ENCODE data around the gene DRAP1.

The DRAP1 gene

GRCh38 chr11:65873318-65874156 lies 45.7 kb upstream of the DRAP1 start:
- peaks cover 0 to 32% (median 24%) of the 10 kb centered on the region in 11 experiments; a peak in 17 of 22 replicates for H4K20me1 ChIP-seq
- peak overlapping the region; percentile 88 to 100 (median 98) for H3K4me2 ChIP-seq
- TF ChIP-seq Cebpa-rat (IDR thresholded peaks at IDR 0.05), result no peak
- peaks cover 0 to under 1% (median 0%) of the 10 kb centered on the region in 11 experiments; a peak in 1 of 22 replicates for H3K36me3 ChIP-seq
- H3K4me3 ChIP-seq, result peak overlapping the region; percentile 51 to 72 (median 58)
- H3K9ac ChIP-seq, result peak overlapping the region; percentile 52 to 80 (median 74)
- no peaks in the 10 kb centered on the region for H3K9me3 ChIP-seq (replicated peaks in 1 of 11)
- peaks cover 46 to 71% (median 58%) of the 10 kb centered on the region in 10 experiments for H3K4me1 ChIP-seq
- H3K27me3 ChIP-seq, result peaks cover 0 to 33% (median 21%) of the 10 kb centered on the region in 11 experiments; a peak in 19 of 22 replicates
- H3K27ac ChIP-seq, result peak overlapping the region; percentile 36 to 72 (median 56); a peak in 20 of 22 replicates

DNA sequence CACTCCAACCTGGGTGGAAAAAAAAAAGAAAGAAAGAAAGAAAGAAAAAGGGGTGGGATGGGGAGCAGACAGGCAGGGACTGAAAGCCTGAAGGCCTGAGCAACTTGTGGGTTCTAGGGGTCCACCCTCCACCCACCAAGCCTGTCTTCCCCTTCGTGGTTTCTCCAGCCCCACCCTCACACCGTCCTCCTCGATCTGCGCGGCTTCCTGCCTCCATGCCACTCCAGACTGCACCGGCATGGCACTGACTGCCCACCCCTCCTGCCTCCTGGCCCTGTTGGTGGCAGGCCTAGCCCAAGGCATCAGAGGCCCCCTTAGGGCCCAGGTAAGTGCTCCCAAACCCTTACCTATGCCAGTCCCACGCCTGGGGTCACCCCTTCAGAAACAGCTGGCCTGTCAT lies 39.6 kb upstream of the DRAP1 start, which contains the start of gene CTSW:
Gene CTSW, plus strand, starts transcription at position 221 of the 400 bp plus-strand sequence. Its CDS starts 18 bp downstream, at position 239.
- peaks cover 32 to 68% (median 52%) of the 10 kb centered on the region in 10 experiments for H3K4me1 ChIP-seq
- H4K20me1 ChIP-seq, result peaks cover 0 to 29% (median 12%) of the 10 kb centered on the region in 11 experiments; a peak in 12 of 22 replicates
- no peak for TF ChIP-seq Cebpa-rat (IDR thresholded peaks at IDR 0.05)
- peak within 1 kb of the TSS in 9 of 11 experiments; percentile 4 to 57 (median 38); a peak in 10 of 22 replicates for H3K9ac ChIP-seq
- peak within 1 kb of the TSS in 8 of 11 experiments; percentile 2 to 58 (median 42); a peak in 10 of 22 replicates for H3K27ac ChIP-seq
- no peaks in the 10 kb centered on the region for H3K27me3 ChIP-seq
- H3K9me3 ChIP-seq (replicated peaks in 1 of 11), result no peaks in the 10 kb centered on the region
- peak within 1 kb of the TSS in 3 of 10 experiments; percentile 25 to 47 (median 36); a peak in 2 of 20 replicates for H3K4me3 ChIP-seq
- peak within 1 kb of the TSS; percentile 68 to 94 (median 88) for H3K4me2 ChIP-seq
- peaks cover 24 to 33% (median 26%) of the 10 kb centered on the region in 11 experiments for H3K36me3 ChIP-seq

DNA sequence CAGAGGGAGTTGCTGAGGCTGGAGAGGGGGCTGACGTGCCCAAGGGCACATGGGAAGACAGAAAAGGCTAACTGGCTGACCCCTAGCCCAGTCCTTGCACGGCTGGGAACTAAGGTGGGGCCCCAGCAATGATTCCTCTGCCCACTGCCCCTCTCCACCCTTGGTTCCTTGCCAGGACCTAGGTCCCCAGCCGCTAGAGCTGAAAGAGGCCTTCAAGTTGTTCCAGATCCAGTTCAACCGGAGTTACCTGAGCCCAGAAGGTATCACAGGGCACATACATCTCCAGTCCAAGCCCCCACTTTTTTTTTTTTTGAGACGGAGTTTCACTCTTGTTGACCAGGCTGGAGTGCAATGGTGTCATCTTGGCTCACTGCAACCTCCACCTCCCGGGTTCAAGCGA lies 39.2 kb upstream of the DRAP1 start:
- peaks cover 0 to 34% (median 15%) of the 10 kb centered on the region in 11 experiments; a peak in 15 of 22 replicates for H4K20me1 ChIP-seq
- H3K9ac ChIP-seq, result peak overlapping the region in 7 of 11 experiments; percentile 4 to 53 (median 15); a peak in 7 of 22 replicates
- peaks cover 26 to 37% (median 30%) of the 10 kb centered on the region in 11 experiments for H3K36me3 ChIP-seq
- peak overlapping the region in 3 of 10 experiments; percentile 25 to 47 (median 36); a peak in 2 of 20 replicates for H3K4me3 ChIP-seq
- TF ChIP-seq Cebpa-rat (IDR thresholded peaks at IDR 0.05), result no peak
- no peaks in the 10 kb centered on the region for H3K9me3 ChIP-seq (replicated peaks in 1 of 11)
- peak overlapping the region; percentile 55 to 94 (median 86) for H3K4me2 ChIP-seq
- H3K27ac ChIP-seq, result peak overlapping the region in 5 of 11 experiments; percentile 13 to 48 (median 41); a peak in 7 of 22 replicates
- peaks cover 36 to 72% (median 56%) of the 10 kb centered on the region in 10 experiments for H3K4me1 ChIP-seq
- H3K27me3 ChIP-seq, result no peaks in the 10 kb centered on the region

DNA sequence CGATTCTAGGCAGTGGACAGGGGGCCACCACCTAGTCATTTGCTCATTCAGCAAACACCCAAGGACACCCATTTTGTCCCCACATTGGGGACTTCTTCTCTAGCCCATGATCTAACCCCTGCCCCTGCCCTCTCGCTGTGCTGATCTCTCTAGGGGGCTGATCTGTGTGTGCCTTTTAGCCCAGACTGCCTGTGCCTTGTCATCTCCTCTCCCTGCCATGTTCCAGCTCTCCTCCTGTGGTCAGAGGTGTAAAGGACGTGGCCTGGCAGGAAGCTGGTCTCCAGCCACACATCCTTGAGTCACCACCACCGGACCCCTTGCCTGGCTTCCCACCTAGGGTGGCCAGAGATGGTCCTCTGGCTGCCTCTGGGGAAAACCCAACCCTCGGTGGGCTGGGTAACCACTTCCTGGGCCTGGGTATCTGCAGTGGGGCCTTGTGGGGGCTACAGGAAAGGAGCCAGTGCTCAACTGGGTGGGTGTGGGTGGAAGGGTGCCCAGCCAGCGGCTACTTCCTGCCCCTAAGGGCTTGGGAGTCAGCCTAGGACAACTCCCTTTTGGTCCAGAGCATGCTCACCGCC lies 38.3 kb upstream of the DRAP1 start:
- no peaks in the 10 kb centered on the region for H3K9me3 ChIP-seq (replicated peaks in 1 of 11)
- H3K27ac ChIP-seq, result peak overlapping the region in 8 of 11 experiments; percentile 2 to 58 (median 34); a peak in 13 of 22 replicates
- H3K4me1 ChIP-seq, result peaks cover 45 to 81% (median 65%) of the 10 kb centered on the region in 10 experiments
- no peak for TF ChIP-seq Cebpa-rat (IDR thresholded peaks at IDR 0.05)
- H3K27me3 ChIP-seq, result no peaks in the 10 kb centered on the region
- H3K9ac ChIP-seq, result peak overlapping the region in 9 of 11 experiments; percentile 6 to 57 (median 38); a peak in 12 of 22 replicates
- H4K20me1 ChIP-seq, result peaks cover 0 to 43% (median 22%) of the 10 kb centered on the region in 11 experiments; a peak in 15 of 22 replicates
- peak overlapping the region in 2 of 10 experiments; percentile 7 to 54; a peak in 1 of 20 replicates for H3K4me3 ChIP-seq
- peak overlapping the region; percentile 68 to 94 (median 88) for H3K4me2 ChIP-seq
- H3K36me3 ChIP-seq, result peaks cover 35 to 46% (median 39%) of the 10 kb centered on the region in 11 experiments

DNA sequence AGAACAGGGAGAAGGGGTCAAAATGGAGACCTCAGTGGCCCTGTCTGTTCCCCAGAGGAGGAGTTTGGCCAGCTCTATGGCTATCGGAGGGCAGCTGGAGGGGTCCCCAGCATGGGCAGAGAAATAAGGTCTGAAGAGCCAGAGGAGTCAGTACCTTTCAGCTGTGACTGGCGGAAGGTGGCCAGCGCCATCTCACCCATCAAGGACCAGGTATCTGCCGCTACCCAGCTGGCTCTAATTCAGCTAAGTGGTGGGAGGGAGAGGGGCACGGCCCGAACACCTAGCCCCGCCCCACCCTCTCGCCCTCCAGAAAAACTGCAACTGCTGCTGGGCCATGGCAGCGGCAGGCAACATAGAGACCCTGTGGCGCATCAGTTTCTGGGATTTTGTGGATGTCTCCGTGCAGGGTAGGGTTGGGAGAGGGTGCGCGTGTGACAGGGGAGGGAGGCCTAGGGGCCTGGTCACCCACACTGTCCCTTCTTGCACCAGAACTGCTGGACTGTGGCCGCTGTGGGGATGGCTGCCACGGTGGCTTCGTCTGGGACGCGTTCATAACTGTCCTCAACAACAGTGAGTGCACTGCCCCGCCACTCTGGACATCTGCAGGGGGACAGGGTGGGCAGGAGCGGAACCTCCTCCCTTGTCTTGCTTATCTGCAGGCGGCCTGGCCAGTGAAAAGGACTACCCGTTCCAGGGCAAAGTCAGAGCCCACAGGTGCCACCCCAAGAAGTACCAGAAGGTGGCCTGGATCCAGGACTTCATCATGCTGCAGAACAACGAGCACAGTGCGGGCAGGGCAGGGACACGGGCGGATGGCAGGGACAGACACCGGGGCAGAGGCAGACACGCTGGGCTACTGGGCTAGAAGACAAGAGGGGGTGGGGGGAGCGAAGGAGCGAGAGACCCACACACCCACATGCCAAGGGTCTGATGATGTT lies 36.8 kb upstream of the DRAP1 start:
- no peak for TF ChIP-seq Cebpa-rat (IDR thresholded peaks at IDR 0.05)
- Histone ChIP-seq H3K36me3 (peaks cover 45 to 60% (median 50%) of the 10 kb centered on the region in 11 experiments), H3K4me1 (peaks cover 59 to 84% (median 77%) of the 10 kb centered on the region in 10 experiments), H3K27ac (peak overlapping the region in 1 of 11 experiments; percentile 51; a peak in 2 of 22 replicates), H3K27me3 (no peaks in the 10 kb centered on the region), H3K9me3 (replicated peaks in 1 of 11) (no peaks in the 10 kb centered on the region), H3K4me2 (peak overlapping the region; percentile 68 to 94 (median 88); a peak in 20 of 22 replicates), H3K4me3 (no peak overlapping the region), H3K9ac (peak overlapping the region in 7 of 11 experiments; percentile 6 to 57 (median 49); a peak in 3 of 22 replicates), H4K20me1 (peaks cover 0 to 56% (median 28%) of the 10 kb centered on the region in 11 experiments; a peak in 15 of 22 replicates)

DNA sequence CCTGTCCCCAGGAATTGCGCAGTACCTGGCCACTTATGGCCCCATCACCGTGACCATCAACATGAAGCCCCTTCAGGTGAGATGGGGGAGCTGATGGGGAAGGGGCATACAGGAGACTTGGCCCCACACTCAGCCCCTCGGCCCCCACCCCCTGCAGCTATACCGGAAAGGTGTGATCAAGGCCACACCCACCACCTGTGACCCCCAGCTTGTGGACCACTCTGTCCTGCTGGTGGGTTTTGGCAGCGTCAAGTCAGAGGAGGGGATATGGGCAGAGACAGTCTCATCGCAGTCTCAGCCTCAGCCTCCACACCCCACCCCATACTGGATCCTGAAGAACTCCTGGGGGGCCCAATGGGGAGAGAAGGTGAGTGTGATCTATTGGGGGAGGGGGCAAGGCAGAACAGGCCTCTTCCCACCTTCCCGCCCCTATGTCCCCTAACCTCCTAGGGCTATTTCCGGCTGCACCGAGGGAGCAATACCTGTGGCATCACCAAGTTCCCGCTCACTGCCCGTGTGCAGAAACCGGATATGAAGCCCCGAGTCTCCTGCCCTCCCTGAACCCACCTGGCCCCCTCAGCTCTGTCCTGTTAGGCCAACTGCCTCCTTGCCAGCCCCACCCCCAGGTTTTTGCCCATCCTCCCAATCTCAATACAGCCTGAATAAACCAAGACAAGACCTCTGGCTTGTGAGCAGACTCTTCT lies 36.0 kb upstream of the DRAP1 start:
- 0 out of 22 replicates have a peak overlapping the region, but pooled peaks of 1 of the 11 experiments have one; percentile 1 for H3K9ac ChIP-seq
- H3K4me3 ChIP-seq, result no peak overlapping the region
- TF ChIP-seq Cebpa-rat (IDR thresholded peaks at IDR 0.05), result no peak
- no peaks in the 10 kb centered on the region for H3K27me3 ChIP-seq
- no peak overlapping the region for H3K4me2 ChIP-seq
- H3K27ac ChIP-seq, result no peak overlapping the region
- H4K20me1 ChIP-seq, result peaks cover 0 to 58% (median 28%) of the 10 kb centered on the region in 11 experiments; a peak in 16 of 22 replicates
- no peaks in the 10 kb centered on the region for H3K9me3 ChIP-seq (replicated peaks in 1 of 11)
- peaks cover 64 to 86% (median 81%) of the 10 kb centered on the region in 10 experiments for H3K4me1 ChIP-seq
- H3K36me3 ChIP-seq, result peaks cover 45 to 60% (median 50%) of the 10 kb centered on the region in 11 experiments
